Muscle layer of colon (tissue), 2 donors: Measurements from ENCODE around the gene HEBP1.

Experiments used
- H3K27ac ChIP-seq: one replicate; pipeline ENCODE4 v1.7.0; 2013; ENCODE audit warnings: low read depth, mild to moderate bottlenecking, low read length, moderate library complexity
- H3K27me3 ChIP-seq, 2 donors: one replicate each; pipeline ENCODE4 v1.7.0; 2013; ENCODE audit warnings: low read length in 2 of 2, mild to moderate bottlenecking in 2 of 2; ENCODE audit not compliant: insufficient read depth in 2 of 2, control insufficient read depth in 1 of 2
- H3K36me3 ChIP-seq: one replicate; pipeline ENCODE4 v1.7.0; 2013; ENCODE audit warnings: mild to moderate bottlenecking, low read length; ENCODE audit not compliant: insufficient read depth
- H3K4me1 ChIP-seq: one replicate; pipeline ENCODE4 v1.7.0; 2013; ENCODE audit warnings: mild to moderate bottlenecking, low read length; ENCODE audit not compliant: insufficient read depth
- H3K4me3 ChIP-seq, 2 donors: one replicate each; pipeline ENCODE4 v1.7.0; 2013; ENCODE audit warnings: low read length in 2 of 2, low read depth in 1 of 2, mild to moderate bottlenecking in 1 of 2, moderate library complexity in 1 of 2
- H3K9ac ChIP-seq: one replicate; pipeline ENCODE4 v1.7.0; 2013; ENCODE audit warnings: low read length
- H3K9me3 ChIP-seq: one replicate; pipeline ENCODE4 v1.7.0; 2013; ENCODE audit warnings: mild to moderate bottlenecking, low read length
- donor health status: abdominal sarcoma.
- donor health status: Adenocarcinoma of cecum.

HEBP1 gene

DNA sequence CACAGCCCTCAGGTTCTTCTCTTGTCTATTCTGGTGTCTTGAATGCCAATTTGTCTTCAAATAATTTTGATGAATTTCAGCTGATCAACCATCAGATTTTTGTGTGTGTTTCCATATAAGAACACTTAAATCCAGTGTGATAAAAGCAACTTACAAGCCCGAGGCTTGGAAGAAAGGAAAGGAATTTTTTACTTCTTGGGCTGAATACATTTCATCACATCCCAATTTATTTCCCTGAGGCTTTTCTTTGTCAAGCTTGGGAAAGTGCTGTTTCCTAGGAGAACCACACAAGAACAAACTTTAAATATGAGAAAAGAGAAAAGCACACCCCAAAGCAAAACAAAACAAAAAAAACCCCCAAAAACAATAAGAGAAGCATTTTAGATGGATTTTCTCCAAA is 74.7 kb downstream of the HEBP1 start:
- Histone ChIP-seq H3K27ac (no peak overlapping the region), H3K4me3 (no peak overlapping the region), H3K27me3 (no peaks in the 10 kb centered on the region)

More for the DNA sequence above, 74.7 kb downstream of the HEBP1 start:
- Histone ChIP-seq H3K36me3 (no peaks in the 10 kb centered on the region), H3K9ac (no peak overlapping the region), H3K4me1 (no peaks in the 10 kb centered on the region), H3K9me3 (no peaks in the 10 kb centered on the region)
